ENCODE data around the gene PTPN22.

Gene PTPN22

GRCh38 chr1:113893267-113893666 is 21.8 kb upstream of the PTPN22 start:
- TF ChIP-seq NFRKB (IDR thresholded peaks at IDR 0.05) (no peak), FOXM1 (IDR thresholded peaks at IDR 0.05; ENCODE audit: borderline replicate concordance) (no peak), PKNOX1 (IDR thresholded peaks at IDR 0.05) (no peak), LEF1 (IDR thresholded peaks at IDR 0.05; ENCODE audit: borderline replicate concordance) (no peak), FOXK2 (IDR thresholded peaks at IDR 0.05) (no peak)
- DNase-seq (ENCODE audit: extremely low spot score), result no peak
- CTCF ChIA-PET, result no interaction called here
- POLR2A ChIA-PET, result interaction anchor here (0.6 to 1.2 kb wide), 3 partner anchors 11 to 940 kb away, joined by 3 to 4 read pairs (median 3); partner anchors contain the start of gene HIPK1

- TF ChIP-seq BHLHE40 (IDR thresholded peaks at IDR 0.05; ENCODE audit: borderline replicate concordance), result no peak
- TF ChIP-seq SP1 (IDR thresholded peaks at IDR 0.05), result no peak
- no peak for TF ChIP-seq FOXK2 (IDR thresholded peaks at IDR 0.05)
- TF ChIP-seq TARDBP (IDR thresholded peaks at IDR 0.05), result no peak
- no peak for TF ChIP-seq SUZ12 (IDR thresholded peaks at IDR 0.05)
- TF ChIP-seq LEF1 (IDR thresholded peaks at IDR 0.05; ENCODE audit: borderline replicate concordance), result no peak
- no peak for TF ChIP-seq ELF4 (IDR thresholded peaks at IDR 0.05)
- TF ChIP-seq ZNF384 (IDR thresholded peaks at IDR 0.05), result no peak
- no peak for TF ChIP-seq L3MBTL2 (conservative IDR thresholded peaks at IDR 0.05)
- no peak for TF ChIP-seq HDGF (IDR thresholded peaks at IDR 0.05; ENCODE audit: borderline replicate concordance)
- no peak for TF ChIP-seq FOXM1 (IDR thresholded peaks at IDR 0.05; ENCODE audit: borderline replicate concordance)
- no peak for TF ChIP-seq ARNT (IDR thresholded peaks at IDR 0.05)
- TF ChIP-seq CTBP1 (IDR thresholded peaks at IDR 0.05; ENCODE audit: borderline replicate concordance), result no peak
- no peak for TF ChIP-seq NFRKB (IDR thresholded peaks at IDR 0.05)
- TF ChIP-seq PKNOX1 (IDR thresholded peaks at IDR 0.05), result no peak
- no peak for TF ChIP-seq FOXA1 (IDR thresholded peaks at IDR 0.05)
- ChIA-PET CTCF (interaction anchor here (0.7 kb wide), 1 partner anchor 1011 kb away, joined by 3 read pairs; no protein-coding TSS in a partner anchor), POLR2A (interaction anchor here (1.5 kb wide), 1 partner anchor 12 kb away, joined by 5 read pairs; no protein-coding TSS in a partner anchor)
- DNase-seq (ENCODE audit: extremely low spot score), result no peak
These were observed 20.2 kb upstream of the PTPN22 start for GRCh38 chr1:113891631-113892220.

GRCh38 chr1:113890816-113891215 is 19.3 kb upstream of the PTPN22 start:
- ChIA-PET CTCF (no interaction called here), POLR2A (interaction anchor here (1.5 kb wide), 1 partner anchor 13 kb away, joined by 5 read pairs; no protein-coding TSS in a partner anchor)
- TF ChIP-seq FOXA1 (IDR thresholded peaks at IDR 0.05), result no peak
- no peak for TF ChIP-seq NFRKB (IDR thresholded peaks at IDR 0.05)
- TF ChIP-seq SUZ12 (IDR thresholded peaks at IDR 0.05), result no peak
- TF ChIP-seq PKNOX1 (IDR thresholded peaks at IDR 0.05), result no peak
- no peak for TF ChIP-seq FOXK2 (IDR thresholded peaks at IDR 0.05)
- TF ChIP-seq HDGF (IDR thresholded peaks at IDR 0.05; ENCODE audit: borderline replicate concordance), result no peak
- no peak for TF ChIP-seq L3MBTL2 (conservative IDR thresholded peaks at IDR 0.05)
- TF ChIP-seq SP1 (IDR thresholded peaks at IDR 0.05), result no peak
- TF ChIP-seq TARDBP (IDR thresholded peaks at IDR 0.05), result no peak
- no peak for TF ChIP-seq ARNT (IDR thresholded peaks at IDR 0.05)
- no peak for TF ChIP-seq CTBP1 (IDR thresholded peaks at IDR 0.05; ENCODE audit: borderline replicate concordance)
- no peak for TF ChIP-seq BHLHE40 (IDR thresholded peaks at IDR 0.05; ENCODE audit: borderline replicate concordance)
- TF ChIP-seq LEF1 (IDR thresholded peaks at IDR 0.05; ENCODE audit: borderline replicate concordance), result no peak
- no peak for TF ChIP-seq FOXM1 (IDR thresholded peaks at IDR 0.05; ENCODE audit: borderline replicate concordance)
- TF ChIP-seq ZNF384 (IDR thresholded peaks at IDR 0.05), result no peak
- TF ChIP-seq ELF4 (IDR thresholded peaks at IDR 0.05), result no peak
- no peak for DNase-seq (ENCODE audit: extremely low spot score)

GRCh38 chr1:113887402-113888175 is 16.1 kb upstream of the PTPN22 start, which contains the start of gene BCL2L15:
Gene BCL2L15, minus strand, starts transcription at chr1:113887581. Its CDS starts 206 bp downstream, at chr1:113887375.
- TF ChIP-seq HDGF (IDR thresholded peaks at IDR 0.05; ENCODE audit: borderline replicate concordance) (no peak), PKNOX1 (IDR thresholded peaks at IDR 0.05) (no peak), ELF4 (IDR thresholded peaks at IDR 0.05) (no peak), FOXM1 (IDR thresholded peaks at IDR 0.05; ENCODE audit: borderline replicate concordance) (no peak), TARDBP (IDR thresholded peaks at IDR 0.05) (no peak), ARNT (IDR thresholded peaks at IDR 0.05) (no peak), LEF1 (IDR thresholded peaks at IDR 0.05; ENCODE audit: borderline replicate concordance) (no peak), L3MBTL2 (conservative IDR thresholded peaks at IDR 0.05) (no peak), NFRKB (IDR thresholded peaks at IDR 0.05) (no peak), FOXK2 (IDR thresholded peaks at IDR 0.05) (no peak), SUZ12 (IDR thresholded peaks at IDR 0.05) (no peak), ZNF384 (IDR thresholded peaks at IDR 0.05) (no peak), CTBP1 (IDR thresholded peaks at IDR 0.05; ENCODE audit: borderline replicate concordance) (no peak), SP1 (IDR thresholded peaks at IDR 0.05) (no peak), BHLHE40 (IDR thresholded peaks at IDR 0.05; ENCODE audit: borderline replicate concordance) (no peak), FOXA1 (IDR thresholded peaks at IDR 0.05) (no peak)
- DNase-seq (ENCODE audit: extremely low spot score), result no peak
- ChIA-PET POLR2A (interaction anchor here (0.9 kb wide), 1 partner anchor 16 kb away, joined by 3 read pairs; no protein-coding TSS in a partner anchor), CTCF (no interaction called here)
